ENCODE results near the gene PARD3B. TPM values are rescaled to one million over a fixed set of nuclear protein-coding genes. Genes with fewer than 3 reads are reported as not detected.

The PARD3B gene
- total RNA-seq, 1 experiment from 2014 or later: 6.4 TPM

GRCh38 chr2:204541637-204542036 lies 3.6 kb upstream of the PARD3B start:
- Histone ChIP-seq H3K23ac (ENCODE audit: insufficient read length, low read depth, low read length) (no peak overlapping the region), H3K27me3 (ENCODE audit: insufficient read depth, low read length) (peaks cover 14% of the 10 kb centered on the region), H3K14ac (ENCODE audit: insufficient read depth, low read length) (no peak overlapping the region), H4K5ac (ENCODE audit: insufficient read length, low read depth, low read length) (no peak overlapping the region), H2BK12ac (ENCODE audit: insufficient read length, low read depth, low read length) (no peak overlapping the region), H3K56ac (ENCODE audit: insufficient read length, low read depth, low read length) (no peak overlapping the region), H3K4me2 (ENCODE audit: insufficient read depth, insufficient read length, low read length) (no peak overlapping the region), H3K18ac (ENCODE audit: insufficient read length, low read depth, low read length) (no peak overlapping the region), H2AFZ (ENCODE audit: low read length) (no peak overlapping the region), H3K9me3 (ENCODE audit: control insufficient read depth, low read depth, low read length) (no peaks in the 10 kb centered on the region), H2BK15ac (ENCODE audit: low read depth, low read length) (no peak overlapping the region), H3K4ac (ENCODE audit: low read depth, low read length) (no peak overlapping the region), H2AK5ac (ENCODE audit: insufficient read length, low read length) (no peak overlapping the region), H4K8ac (replicated peaks; ENCODE audit: insufficient read length, low read depth, low read length) (no peak overlapping the region), H3K79me2 (ENCODE audit: insufficient read depth, low read length) (no peaks in the 10 kb centered on the region), H3K4me1 (ENCODE audit: insufficient read depth, low read length) (peaks cover 4% of the 10 kb centered on the region; the same call in 1 of the 2 replicates), H3K27ac (ENCODE audit: insufficient read length, low read depth, low read length) (no peak overlapping the region), H2BK20ac (ENCODE audit: low read depth, low read length, poor library complexity, severe bottlenecking) (no peak overlapping the region), H3K23me2 (ENCODE audit: insufficient read length, low read depth, low read length, poor library complexity, severe bottlenecking) (peaks cover 11% of the 10 kb centered on the region), H2BK120ac (ENCODE audit: low read depth, low read length, poor library complexity, severe bottlenecking) (no peak overlapping the region), H4K20me1 (ENCODE audit: control insufficient read depth, insufficient read depth, insufficient read length) (no peaks in the 10 kb centered on the region), H3T11ph (ENCODE audit: low read length) (no peak overlapping the region), H3K9ac (ENCODE audit: extremely low read depth, insufficient read length, low read length) (no peak overlapping the region), H4K91ac (ENCODE audit: insufficient read length, low read depth, low read length) (no peak overlapping the region), H2BK5ac (ENCODE audit: insufficient read length, low read length) (no peak overlapping the region), H3K79me1 (ENCODE audit: insufficient read depth, low read depth, low read length, poor library complexity, severe bottlenecking) (no peaks in the 10 kb centered on the region)
- no peak for TF ChIP-seq CTCF (conservative IDR thresholded peaks at IDR 0.05)
- no peak overlapping the region for H3K4me3 Mint-ChIP-seq
- H3K27ac Mint-ChIP-seq: no peak overlapping the region
- H3K27me3 Mint-ChIP-seq (ENCODE audit: low read depth): peaks cover 35% of the 10 kb centered on the region
- no peaks in the 10 kb centered on the region; a peak in 1 of 7 replicates for H3K36me3 Mint-ChIP-seq (ENCODE audit: insufficient read depth in 1 of 3, low read depth in 3 of 3)
- DNase-seq: no peak
- no peaks in the 10 kb centered on the region; a peak in 1 of 5 replicates for H3K9me3 Mint-ChIP-seq
- H3K4me1 Mint-ChIP-seq: peaks cover 15 to 18% of the 10 kb centered on the region in 2 experiments
- no CpG with 5 or more reads among the region's 2 CpGs for WGBS (ENCODE audit: extremely low coverage, insufficient read length, low lambda C conversion rate)

Measured in H9 (cell line).